PC-9 (cell line): ENCODE data around the gene DENND5A. TPM values are rescaled to one million over a fixed set of nuclear protein-coding genes. Genes with fewer than 3 reads are reported as not detected.
"Not testable (repeated sequence)": the region's sequence is repeated elsewhere in the genome, so short reads cannot be mapped to it uniquely, and the experiment has no call there.

Experiments used
- BruUV-seq: library from RNA; stranded (reverse); fragments of 400-500 nt; replicated peaks from 2 replicates; lab custom pipeline; 2021; lab: Mats Ljungman, UMichigan
- CTCF ChIA-PET: fragments of 300-600 bp; sonication (Branson Sonifier 250); formaldehyde crosslinking; loops from one replicate; lab custom pipeline; 2022; ENCODE audit warnings: antibody characterized with exemption; lab: Charles Lee
- POLR2A ChIA-PET: fragments of 300-600 bp; sonication (Branson Sonifier 250); formaldehyde crosslinking; loops from one replicate; lab custom pipeline; 2022; ENCODE audit warnings: antibody characterized with exemption; ENCODE audit not compliant: unreplicated experiment; lab: Charles Lee
- DNase-seq, 2 experiments: peaks; one replicate each; pipeline versions ENCODE4 v3.0.0 to v3.0.0-alpha.2; 2015 to 2022; ENCODE audit warnings: mixed read lengths in 1 of 2
- H2AFZ ChIP-seq: fragments of 200-600 bp; sonication (generic); 2 replicates; pipeline ENCODE4 v1.8.1; 2017; ENCODE audit warnings: antibody characterized with exemption
- H3F3A ChIP-seq: fragments of 200-600 bp; sonication (generic); 2 replicates; pipeline ENCODE4 v1.8.1; 2017; ENCODE audit warnings: antibody characterized with exemption, mild to moderate bottlenecking, low read depth; ENCODE audit not compliant: insufficient read depth
- H3K27ac ChIP-seq: fragments of 200-600 bp; sonication (generic); 2 replicates; pipeline ENCODE4 v1.6.1; 2016; ENCODE audit warnings: mixed run types
- H3K27me3 ChIP-seq: fragments of 200-600 bp; sonication (generic); 2 replicates; pipeline ENCODE4 v1.6.1; 2016; ENCODE audit warnings: low read depth, mixed run types; ENCODE audit not compliant: insufficient read depth
- H3K36me3 ChIP-seq: fragments of 200-600 bp; sonication (generic); 2 replicates; pipeline ENCODE4 v1.6.1; 2016; ENCODE audit warnings: low read depth, mixed run types
- H3K4me1 ChIP-seq: fragments of 200-600 bp; sonication (generic); replicated peaks from 2 replicates; pipeline ENCODE4 v1.6.1; 2016; ENCODE audit warnings: mixed run types; ENCODE audit not compliant: insufficient read depth
- H3K4me2 ChIP-seq: fragments of 200-600 bp; sonication (generic); 2 replicates; pipeline ENCODE4 v1.6.1; 2017; ENCODE audit warnings: mixed run types
- H3K4me3 ChIP-seq: fragments of 200-600 bp; sonication (generic); 2 replicates; pipeline ENCODE4 v1.6.1; 2016; ENCODE audit warnings: mixed run types
- H3K79me2 ChIP-seq: fragments of 200-600 bp; sonication (generic); 2 replicates; pipeline ENCODE4 v1.6.1; 2017; ENCODE audit warnings: low read depth, mixed run types
- H3K9me2 ChIP-seq: fragments of 200-600 bp; sonication (generic); 2 replicates; pipeline ENCODE4 v1.8.1; 2017; ENCODE audit warnings: mild to moderate bottlenecking; ENCODE audit not compliant: insufficient read depth
- H3K9me3 ChIP-seq: fragments of 200-600 bp; sonication (generic); 2 replicates; pipeline ENCODE4 v1.8.1; 2016; ENCODE audit warnings: low read depth; ENCODE audit not compliant: insufficient read depth
- H4K20me1 ChIP-seq: fragments of 200-600 bp; sonication (generic); 2 replicates; pipeline ENCODE4 v1.8.1; 2017; ENCODE audit not compliant: insufficient read depth
- EZH2 ChIP-seq: fragments of 200-600 bp; sonication (generic); IDR thresholded peaks from 2 replicates; pipeline ENCODE4 v1.8.0; 2017; ENCODE audit warnings: antibody characterized with exemption, low read depth
- intact Hi-C: fragments of 100-400 bp; cut with micrococcal nuclease; formaldehyde crosslinking; loops from one replicate; pipeline ENCODE4 v1.10.0; 2022; ENCODE audit not compliant: unreplicated experiment
- total RNA-seq: library from RNA; stranded (reverse); gene quantifications from 2 replicates; pipeline ENCODE4 v1.2.3, GENCODE V29; 2021
- TF ChIP-seq, protein P1 (sequence below): fragments of 200-600 bp; sonication (generic); conservative IDR thresholded peaks from 2 replicates; pipeline ENCODE4 v1.6.1; 2017; ENCODE audit warnings: mixed run types, antibody characterized with exemption, mild to moderate bottlenecking, moderate library complexity

Gene DENND5A
- total RNA-seq, 1 experiment from 2014 or later, result 19.8 TPM

GRCh38 chr11:9192561-9192960, 72.6 kb downstream of the DENND5A start:
- no peak for TF ChIP-seq EZH2
- TF ChIP-seq, protein P1, sequence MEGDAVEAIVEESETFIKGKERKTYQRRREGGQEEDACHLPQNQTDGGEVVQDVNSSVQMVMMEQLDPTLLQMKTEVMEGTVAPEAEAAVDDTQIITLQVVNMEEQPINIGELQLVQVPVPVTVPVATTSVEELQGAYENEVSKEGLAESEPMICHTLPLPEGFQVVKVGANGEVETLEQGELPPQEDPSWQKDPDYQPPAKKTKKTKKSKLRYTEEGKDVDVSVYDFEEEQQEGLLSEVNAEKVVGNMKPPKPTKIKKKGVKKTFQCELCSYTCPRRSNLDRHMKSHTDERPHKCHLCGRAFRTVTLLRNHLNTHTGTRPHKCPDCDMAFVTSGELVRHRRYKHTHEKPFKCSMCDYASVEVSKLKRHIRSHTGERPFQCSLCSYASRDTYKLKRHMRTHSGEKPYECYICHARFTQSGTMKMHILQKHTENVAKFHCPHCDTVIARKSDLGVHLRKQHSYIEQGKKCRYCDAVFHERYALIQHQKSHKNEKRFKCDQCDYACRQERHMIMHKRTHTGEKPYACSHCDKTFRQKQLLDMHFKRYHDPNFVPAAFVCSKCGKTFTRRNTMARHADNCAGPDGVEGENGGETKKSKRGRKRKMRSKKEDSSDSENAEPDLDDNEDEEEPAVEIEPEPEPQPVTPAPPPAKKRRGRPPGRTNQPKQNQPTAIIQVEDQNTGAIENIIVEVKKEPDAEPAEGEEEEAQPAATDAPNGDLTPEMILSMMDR, result no peak
- H3K27me3 ChIP-seq, result no peaks in the 10 kb centered on the region
- H3K4me3 ChIP-seq, result no peak overlapping the region
- no peak overlapping the region for H2AFZ ChIP-seq
- no peak overlapping the region for H3K4me2 ChIP-seq
- H3F3A ChIP-seq, result no peaks in the 10 kb centered on the region
- H3K79me2 ChIP-seq, result no peaks in the 10 kb centered on the region
- no peaks in the 10 kb centered on the region for H4K20me1 ChIP-seq
- no peaks in the 10 kb centered on the region for H3K9me3 ChIP-seq
- no peak overlapping the region for H3K27ac ChIP-seq
- DNase-seq, result no peak
- CTCF ChIA-PET, result no interaction called here
- H3K36me3 ChIP-seq, result no peaks in the 10 kb centered on the region
- intact Hi-C loops, result no loop called here
- no TSS peak for BruUV-seq
- no peaks in the 10 kb centered on the region for H3K4me1 ChIP-seq
- no peaks in the 10 kb centered on the region for H3K9me2 ChIP-seq
- POLR2A ChIA-PET, result no interaction called here

GRCh38 chr11:9190326-9191016, 74.7 kb downstream of the DENND5A start:
- POLR2A ChIA-PET, CTCF ChIA-PET: not testable (repeated sequence)

GRCh38 chr11:9188860-9189259, 76.3 kb downstream of the DENND5A start:
- H3K36me3 ChIP-seq, H4K20me1 ChIP-seq, H3K9me2 ChIP-seq, DNase-seq, H3K27me3 ChIP-seq, H3K4me1 ChIP-seq, H3K27ac ChIP-seq, intact Hi-C loops, POLR2A ChIA-PET, H3K79me2 ChIP-seq, H3K4me3 ChIP-seq, BruUV-seq, H3F3A ChIP-seq, H2AFZ ChIP-seq, H3K9me3 ChIP-seq, H3K4me2 ChIP-seq: not testable (repeated sequence)
- CTCF ChIA-PET, result interaction anchor here (0.5 kb wide), 1 partner anchor 30 kb away, joined by 3 read pairs; no protein-coding TSS in a partner anchor

More at GRCh38 chr11:9190326-9191016, 74.7 kb downstream of the DENND5A start:
- H3K79me2 ChIP-seq, H3K4me3 ChIP-seq, BruUV-seq, H3K36me3 ChIP-seq, H3K9me2 ChIP-seq, H3F3A ChIP-seq, H3K4me1 ChIP-seq, DNase-seq, intact Hi-C loops, H2AFZ ChIP-seq, H3K9me3 ChIP-seq, H3K27me3 ChIP-seq, H3K27ac ChIP-seq, H4K20me1 ChIP-seq, H3K4me2 ChIP-seq: not testable (repeated sequence)

DNA sequence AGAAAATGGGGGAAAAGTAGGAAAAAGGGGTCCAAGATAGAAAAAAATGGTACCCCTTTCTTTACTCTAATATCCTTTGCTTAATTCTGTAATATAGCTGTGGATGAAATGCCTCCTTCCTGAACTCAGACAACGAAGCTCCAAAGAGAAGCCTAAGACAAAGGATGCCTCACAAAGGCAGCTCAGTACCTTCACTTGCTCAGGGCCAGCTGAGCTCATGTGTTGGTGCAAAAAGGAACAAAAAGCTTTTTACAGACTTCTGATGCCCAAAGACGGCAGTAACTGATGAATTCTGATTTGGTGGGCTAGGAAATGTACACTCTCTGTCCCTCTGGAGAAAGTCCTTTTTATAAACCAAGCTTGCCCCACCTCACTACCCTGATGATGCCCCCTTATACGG, 77.5 kb downstream of the DENND5A start:
- Histone ChIP-seq H3K4me2 (no peak overlapping the region), H3F3A (no peaks in the 10 kb centered on the region), H3K36me3 (no peaks in the 10 kb centered on the region), H2AFZ (no peak overlapping the region), H3K9me2 (no peaks in the 10 kb centered on the region), H3K27ac (no peak overlapping the region), H3K79me2 (no peaks in the 10 kb centered on the region), H3K27me3 (no peaks in the 10 kb centered on the region), H3K4me3 (no peak overlapping the region), H3K4me1 (no peaks in the 10 kb centered on the region), H3K9me3 (no peaks in the 10 kb centered on the region), H4K20me1 (no peaks in the 10 kb centered on the region)
- TF ChIP-seq, protein P1, result no peak
- no peak for TF ChIP-seq EZH2
- intact Hi-C loops, result no loop called here
- CTCF ChIA-PET, result no interaction called here
- no TSS peak for BruUV-seq
- POLR2A ChIA-PET, result no interaction called here
- no peak for DNase-seq
